HepG2 (cell line): ENCODE measurements around the gene NRG2.

Source experiments
- CTCF ChIP-seq: sonication (generic); formaldehyde crosslinking; IDR thresholded peaks from 2 replicates; pipeline ENCODE4 v1.5.0; 2020; ENCODE audit warnings: mild to moderate bottlenecking, missing genetic modification reagents, moderate library complexity
- FLYWCH1 ChIP-seq: sonication (generic); formaldehyde crosslinking; IDR thresholded peaks from 2 replicates; pipeline ENCODE4 v1.8.1; 2023; ENCODE audit warnings: mild to moderate bottlenecking, missing genetic modification reagents
- FOXK2 ChIP-seq: fragments of 450-650 bp; IDR thresholded peaks from 2 replicates; pipeline ENCODE4 v1.6.1; 2016
- HCFC1 ChIP-seq: fragments of 150-350 bp; IDR thresholded peaks from 2 replicates; pipeline ENCODE4 v1.6.1; 2014; ENCODE audit warnings: low read depth, low read length
- HOXA7 ChIP-seq: sonication (generic); formaldehyde crosslinking; IDR thresholded peaks from 2 replicates; pipeline ENCODE4 v1.8.1; 2022; ENCODE audit warnings: mild to moderate bottlenecking, missing genetic modification reagents, moderate library complexity
- JARID2 ChIP-seq: sonication (generic); formaldehyde crosslinking; IDR thresholded peaks from 2 replicates; pipeline ENCODE4 v1.8.1; 2023; ENCODE audit warnings: missing genetic modification reagents, inconsistent platforms; ENCODE audit not compliant: insufficient replicate concordance
- MEIS1 ChIP-seq: sonication (generic); formaldehyde crosslinking; IDR thresholded peaks from 2 replicates; pipeline ENCODE4 v1.9.0; 2021; ENCODE audit warnings: mild to moderate bottlenecking, missing genetic modification reagents, moderate library complexity, borderline replicate concordance
- RARG ChIP-seq: sonication (generic); formaldehyde crosslinking; IDR thresholded peaks from 2 replicates; pipeline ENCODE4 v1.4.0; 2020; ENCODE audit warnings: low read depth, mild to moderate bottlenecking, missing genetic modification reagents
- ZNF143 ChIP-seq: sonication (generic); formaldehyde crosslinking; IDR thresholded peaks from 2 replicates; pipeline ENCODE4 v1.4.0; 2020; ENCODE audit warnings: missing genetic modification reagents
- ZNF441 ChIP-seq: sonication (generic); formaldehyde crosslinking; IDR thresholded peaks from 2 replicates; pipeline ENCODE4 v1.7.0; 2021; ENCODE audit warnings: missing genetic modification reagents, borderline replicate concordance
- ZNF800 ChIP-seq: sonication (generic); formaldehyde crosslinking; IDR thresholded peaks from 2 replicates; pipeline ENCODE4 v1.4.0; 2020; ENCODE audit warnings: missing genetic modification reagents

- TF ChIP-seq HCFC1: no peak
- no peak for TF ChIP-seq CTCF
- TF ChIP-seq ZNF441 (CRISPR knock-in tag): no peak
- TF ChIP-seq ZNF800 (CRISPR knock-in tag): no peak
- no peak for TF ChIP-seq ZNF143 (CRISPR knock-in tag)
- TF ChIP-seq MEIS1 (CRISPR knock-in tag): no peak
- TF ChIP-seq FOXK2: no peak
- no peak for TF ChIP-seq JARID2
- TF ChIP-seq FLYWCH1 (CRISPR knock-in tag): no peak
- no peak for TF ChIP-seq HOXA7 (CRISPR knock-in tag)
- TF ChIP-seq RARG (CRISPR knock-in tag): no peak
Measured at GRCh38 chr5:139884144-139884543, 159.0 kb downstream of the NRG2 start.
